Type B pancreatic cell (in vitro differentiated cells): ENCODE data around the gene GTF2I. TPM values are rescaled to one million over a fixed set of nuclear protein-coding genes. Genes with fewer than 3 reads are reported as not detected.

Experiments
- DNase-seq: peaks from one replicate; pipeline ENCODE4 v3.0.0; 2021; ENCODE audit warnings: mixed read lengths; ENCODE audit not compliant: unreplicated experiment; ENCODE audit errors: extremely low spot score
- H3K27ac Mint-ChIP-seq: 2 replicates; pipeline ENCODE4 v1.8.0; 2021; ENCODE audit warnings: mild to moderate bottlenecking, mixed read lengths
- H3K27me3 Mint-ChIP-seq: 2 replicates; pipeline ENCODE4 v1.8.0; 2021; ENCODE audit warnings: mixed read lengths
- H3K36me3 Mint-ChIP-seq: 2 replicates; pipeline ENCODE4 v1.8.0; 2021; ENCODE audit warnings: mixed read lengths
- H3K4me1 Mint-ChIP-seq: one replicate; pipeline ENCODE4 v1.8.0; 2021; ENCODE audit warnings: mixed read lengths; ENCODE audit not compliant: unreplicated experiment
- H3K4me3 Mint-ChIP-seq: 2 replicates; pipeline ENCODE4 v1.8.0; 2021; ENCODE audit warnings: mild to moderate bottlenecking, mixed read lengths
- H3K9me3 Mint-ChIP-seq: 2 replicates; pipeline ENCODE4 v1.8.0; 2021; ENCODE audit warnings: mixed read lengths
- CTCF ChIP-seq: fragments of 200-600 bp; sonication (generic); conservative IDR thresholded peaks from 2 replicates; pipeline ENCODE4 v1.5.0; 2021; ENCODE audit warnings: antibody characterized with exemption, mild to moderate bottlenecking
- total RNA-seq: library from RNA; stranded (reverse); gene quantifications from 2 replicates; pipeline ENCODE4 v1.2.1, GENCODE V29; 2021; ENCODE audit warnings: low replicate concordance

The GTF2I gene
- total RNA-seq, 1 donor from 2014 or later: 335 TPM

DNA sequence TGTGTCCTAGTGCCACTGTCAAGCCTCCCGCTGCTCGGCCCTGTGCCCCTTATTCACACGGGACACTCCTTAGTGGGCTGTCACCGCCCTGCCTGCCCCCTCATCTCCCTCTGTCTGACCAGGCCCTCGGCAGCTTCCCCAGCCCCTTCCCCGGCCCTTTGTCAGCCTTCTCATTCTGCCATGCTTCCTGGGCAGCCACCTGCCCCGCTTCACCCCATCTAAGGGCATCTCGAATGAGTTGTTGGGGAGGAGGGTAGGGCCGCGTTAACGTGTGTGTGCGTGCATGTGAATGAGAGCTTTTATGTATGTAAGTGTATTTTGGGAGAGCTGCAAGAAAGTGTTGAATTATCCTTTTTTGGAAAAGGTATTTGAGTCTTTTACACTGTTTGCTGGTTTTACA is 49.7 kb downstream of the GTF2I start:
- Mint-ChIP-seq H3K4me3 (no peak overlapping the region), H3K9me3 (peaks cover 1% of the 10 kb centered on the region), H3K27ac (no peak overlapping the region), H3K27me3 (no peaks in the 10 kb centered on the region), H3K36me3 (peaks cover 42% of the 10 kb centered on the region), H3K4me1 (no peaks in the 10 kb centered on the region)
- no peak for TF ChIP-seq CTCF
- DNase-seq: no peak

- Mint-ChIP-seq H3K27me3 (no peaks in the 10 kb centered on the region), H3K27ac (no peak overlapping the region), H3K9me3 (peaks cover 9% of the 10 kb centered on the region), H3K4me1 (no peaks in the 10 kb centered on the region), H3K4me3 (no peak overlapping the region), H3K36me3 (peaks cover 49% of the 10 kb centered on the region)
- TF ChIP-seq CTCF: no peak
- no peak for DNase-seq
These were observed 51.2 kb downstream of the GTF2I start for GRCh38 chr7:74708569-74709275.

GRCh38 chr7:74709880-74710671 is 52.6 kb downstream of the GTF2I start:
- no peak for DNase-seq
- Mint-ChIP-seq H3K27me3 (no peaks in the 10 kb centered on the region), H3K4me3 (no peak overlapping the region), H3K4me1 (no peaks in the 10 kb centered on the region), H3K36me3 (peaks cover 50% of the 10 kb centered on the region), H3K9me3 (peaks cover 9% of the 10 kb centered on the region), H3K27ac (no peak overlapping the region)
- TF ChIP-seq CTCF: no peak

- no peak for TF ChIP-seq CTCF
- no peak for DNase-seq
- H3K27ac Mint-ChIP-seq: no peak overlapping the region
- H3K27me3 Mint-ChIP-seq: no peaks in the 10 kb centered on the region
- H3K36me3 Mint-ChIP-seq: peaks cover 46% of the 10 kb centered on the region
- peaks cover 9% of the 10 kb centered on the region for H3K9me3 Mint-ChIP-seq
- H3K4me1 Mint-ChIP-seq: no peaks in the 10 kb centered on the region
- no peak overlapping the region for H3K4me3 Mint-ChIP-seq
These were observed 56.0 kb downstream of the GTF2I start for GRCh38 chr7:74713567-74713966.

DNA sequence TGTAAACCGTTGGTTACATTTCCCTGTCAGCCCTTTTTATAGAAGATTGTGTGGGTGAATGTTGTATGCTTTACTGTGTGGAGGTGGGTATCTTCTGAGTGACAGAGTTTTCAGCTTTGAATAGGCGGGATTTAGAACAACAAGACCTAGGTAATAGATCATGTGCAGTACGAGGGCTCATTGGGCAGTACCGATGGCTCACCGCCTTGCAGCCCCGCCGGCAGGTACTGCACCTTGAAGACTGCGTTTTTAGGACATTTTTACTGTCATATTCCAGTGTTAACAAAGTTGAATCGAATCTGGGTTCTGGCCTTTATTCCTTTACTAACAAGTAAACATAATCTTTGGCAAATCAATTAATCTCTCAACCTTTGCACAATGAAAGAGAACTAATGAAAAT is 60.4 kb downstream of the GTF2I start:
- no peak overlapping the region for H3K4me3 Mint-ChIP-seq
- H3K27ac Mint-ChIP-seq: no peak overlapping the region
- H3K4me1 Mint-ChIP-seq: no peaks in the 10 kb centered on the region
- peaks cover 33% of the 10 kb centered on the region for H3K36me3 Mint-ChIP-seq
- H3K9me3 Mint-ChIP-seq: peaks cover 1% of the 10 kb centered on the region
- H3K27me3 Mint-ChIP-seq: no peaks in the 10 kb centered on the region
- DNase-seq: no peak
- TF ChIP-seq CTCF: no peak
